VCaP (cell line): ENCODE measurements around the gene ACSS1.

Source experiments
- H3K27ac ChIP-seq: fragments of 450-650 bp; 2 replicates; pipeline ENCODE4 v1.5.1; 2017
- TF ChIP-seq, protein P1 (sequence below): fragments of 450-650 bp; conservative IDR thresholded peaks from 2 replicates; pipeline ENCODE4 v1.5.1; 2017; ENCODE audit warnings: mild to moderate bottlenecking, moderate library complexity

ACSS1 gene

DNA sequence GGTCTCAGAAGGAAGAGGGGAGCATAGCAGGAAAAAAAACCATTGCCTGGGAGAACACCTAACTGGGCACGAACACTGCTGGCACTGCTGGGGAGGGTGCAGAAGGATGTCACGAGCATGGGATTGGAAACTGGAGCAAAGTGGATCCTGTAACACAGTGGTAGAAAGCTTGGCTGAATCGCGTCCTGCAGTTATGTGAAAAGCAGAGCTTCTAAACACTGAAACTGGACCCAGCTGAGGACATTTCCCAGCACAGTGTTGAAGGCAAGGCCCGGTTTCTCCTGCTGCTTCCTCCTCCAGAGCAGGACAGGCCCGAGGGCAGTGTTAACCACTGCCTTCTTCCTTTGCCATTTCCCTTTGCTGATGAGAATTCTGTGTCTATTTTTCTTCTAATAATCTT lies 72.1 kb downstream of the ACSS1 start:
- no peak overlapping the region for H3K27ac ChIP-seq
- TF ChIP-seq, protein P1, sequence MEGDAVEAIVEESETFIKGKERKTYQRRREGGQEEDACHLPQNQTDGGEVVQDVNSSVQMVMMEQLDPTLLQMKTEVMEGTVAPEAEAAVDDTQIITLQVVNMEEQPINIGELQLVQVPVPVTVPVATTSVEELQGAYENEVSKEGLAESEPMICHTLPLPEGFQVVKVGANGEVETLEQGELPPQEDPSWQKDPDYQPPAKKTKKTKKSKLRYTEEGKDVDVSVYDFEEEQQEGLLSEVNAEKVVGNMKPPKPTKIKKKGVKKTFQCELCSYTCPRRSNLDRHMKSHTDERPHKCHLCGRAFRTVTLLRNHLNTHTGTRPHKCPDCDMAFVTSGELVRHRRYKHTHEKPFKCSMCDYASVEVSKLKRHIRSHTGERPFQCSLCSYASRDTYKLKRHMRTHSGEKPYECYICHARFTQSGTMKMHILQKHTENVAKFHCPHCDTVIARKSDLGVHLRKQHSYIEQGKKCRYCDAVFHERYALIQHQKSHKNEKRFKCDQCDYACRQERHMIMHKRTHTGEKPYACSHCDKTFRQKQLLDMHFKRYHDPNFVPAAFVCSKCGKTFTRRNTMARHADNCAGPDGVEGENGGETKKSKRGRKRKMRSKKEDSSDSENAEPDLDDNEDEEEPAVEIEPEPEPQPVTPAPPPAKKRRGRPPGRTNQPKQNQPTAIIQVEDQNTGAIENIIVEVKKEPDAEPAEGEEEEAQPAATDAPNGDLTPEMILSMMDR: no peak

DNA sequence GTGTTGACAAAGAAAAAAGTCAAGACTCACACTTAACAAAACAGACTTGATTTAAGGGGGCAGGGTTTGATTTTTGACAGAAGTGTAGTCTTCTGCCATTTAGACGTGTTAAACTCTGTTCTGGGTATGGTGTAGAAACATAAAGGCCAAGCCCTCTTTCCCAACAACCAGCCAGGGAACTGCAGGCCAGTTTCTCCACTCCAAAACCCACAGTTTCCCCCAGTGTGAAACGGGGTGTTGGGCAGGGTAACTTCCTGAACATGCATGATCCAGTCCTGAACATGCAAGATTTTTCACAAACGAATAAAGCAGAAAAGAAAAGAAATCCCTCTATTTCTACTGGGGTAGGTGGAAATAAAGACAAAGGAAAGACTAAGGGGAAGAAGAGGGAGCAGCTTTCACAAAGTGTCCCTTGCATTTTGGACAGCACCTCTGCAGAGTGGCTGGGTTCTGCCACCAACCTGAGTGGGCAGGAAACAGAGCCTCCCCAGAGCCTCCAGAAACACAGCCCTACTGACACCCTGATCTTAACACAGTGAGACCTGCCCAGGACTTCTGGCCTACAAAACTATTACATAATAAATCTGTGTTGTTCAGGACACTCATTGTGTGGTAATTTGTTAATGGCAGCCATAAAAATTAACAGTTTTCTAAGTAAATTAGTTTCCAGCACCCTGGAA lies 72.8 kb downstream of the ACSS1 start:
- TF ChIP-seq, protein P1: no peak
- H3K27ac ChIP-seq: no peak overlapping the region

DNA sequence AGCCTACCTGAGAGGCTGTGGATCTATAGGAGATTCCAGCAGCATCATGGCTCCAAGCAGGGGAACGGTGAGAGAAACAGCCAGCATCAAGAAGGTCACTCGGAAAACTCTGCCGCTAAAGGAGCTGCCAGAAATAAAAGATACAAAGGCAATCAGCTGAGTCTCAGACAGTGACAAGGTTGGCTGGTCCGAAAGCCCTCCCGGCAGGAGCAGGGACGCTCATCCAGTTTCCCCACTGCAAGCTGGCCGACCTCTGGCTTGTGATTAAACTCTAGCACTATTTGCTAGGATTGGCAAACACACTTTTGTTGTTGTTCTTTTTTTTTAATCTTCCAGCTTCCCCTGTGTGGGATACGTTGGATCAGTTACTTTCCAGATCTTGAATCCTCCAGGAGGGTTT lies 74.0 kb downstream of the ACSS1 start:
- TF ChIP-seq, protein P1: no peak
- H3K27ac ChIP-seq: no peak overlapping the region

DNA sequence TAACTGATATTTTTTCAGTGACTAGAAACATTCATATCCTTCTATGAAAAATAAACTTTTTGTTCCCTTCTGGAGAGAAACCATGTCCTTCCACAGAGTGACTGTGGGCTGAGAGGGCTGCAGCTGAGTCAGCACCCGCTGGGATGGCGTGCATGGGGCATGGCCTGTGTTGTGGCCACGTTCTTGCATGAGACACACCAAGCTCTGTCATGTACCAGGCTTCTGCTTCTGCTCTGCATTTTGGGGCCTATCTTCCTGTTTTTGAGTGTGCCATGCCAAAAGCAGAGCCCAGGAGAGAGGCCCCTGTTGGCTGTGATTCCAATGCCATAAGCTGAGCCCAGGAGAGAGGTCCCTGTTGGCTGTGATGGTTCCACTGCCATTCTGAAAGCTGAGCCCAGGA lies 76.1 kb downstream of the ACSS1 start:
- TF ChIP-seq, protein P1: no peak
- no peak overlapping the region for H3K27ac ChIP-seq

DNA sequence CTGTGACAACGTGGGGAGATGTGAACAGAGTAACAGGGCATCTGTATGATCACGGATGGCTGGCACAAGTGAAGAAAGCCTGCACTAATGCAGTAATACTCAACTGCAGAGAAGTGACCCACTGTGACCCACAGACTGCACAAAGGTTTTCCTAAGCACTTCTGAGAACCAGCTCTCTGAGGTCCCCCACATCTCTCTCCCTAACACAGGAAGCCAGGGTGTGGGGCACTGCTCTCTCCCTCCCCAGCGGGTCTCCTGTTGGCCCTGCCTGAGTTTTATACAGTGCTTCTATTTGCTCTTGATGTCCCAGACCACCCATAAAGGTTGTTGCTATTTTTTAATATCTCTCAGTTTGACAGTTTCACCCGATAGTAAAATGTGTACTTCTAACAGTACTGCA lies 76.7 kb downstream of the ACSS1 start:
- H3K27ac ChIP-seq: no peak overlapping the region

DNA sequence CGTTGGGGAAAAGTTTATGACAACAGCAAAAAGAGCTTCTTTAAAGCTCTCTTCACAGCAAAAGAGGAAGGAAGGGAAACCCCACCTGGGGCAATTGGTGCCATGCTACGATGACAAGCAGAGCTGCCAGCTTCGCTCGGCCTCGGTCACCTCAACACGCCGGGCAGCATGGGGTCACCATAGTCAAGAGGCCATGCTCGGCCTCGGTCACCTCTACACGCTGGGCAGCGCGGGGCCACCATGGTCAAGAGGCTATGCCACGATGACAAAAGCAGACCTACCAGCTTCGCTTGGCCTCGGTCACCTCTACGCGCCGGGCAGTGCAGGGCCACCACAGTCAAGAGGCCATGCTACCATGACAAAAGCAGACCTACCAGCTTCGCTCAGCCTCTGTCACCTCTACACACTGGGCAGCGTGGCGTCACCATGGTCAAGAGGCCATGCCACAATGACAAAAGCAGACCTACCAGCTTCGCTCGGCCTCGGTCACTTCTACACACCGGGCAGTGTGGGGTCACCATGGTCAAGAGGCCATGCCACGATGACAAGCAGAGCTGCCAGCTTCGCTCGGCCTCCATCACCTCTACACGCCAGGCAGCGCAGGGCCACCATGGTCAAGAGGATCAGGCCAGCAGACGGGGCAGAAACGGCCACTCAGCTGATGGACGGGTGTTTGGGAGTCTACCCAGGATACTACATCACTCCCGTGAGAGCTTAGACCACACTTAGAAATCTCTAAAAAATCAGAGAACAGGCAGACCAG lies 77.5 kb downstream of the ACSS1 start:
- no peak overlapping the region for H3K27ac ChIP-seq
- TF ChIP-seq, protein P1: no peak

More for the DNA sequence above, 76.7 kb downstream of the ACSS1 start:
- TF ChIP-seq, protein P1: no peak

DNA sequence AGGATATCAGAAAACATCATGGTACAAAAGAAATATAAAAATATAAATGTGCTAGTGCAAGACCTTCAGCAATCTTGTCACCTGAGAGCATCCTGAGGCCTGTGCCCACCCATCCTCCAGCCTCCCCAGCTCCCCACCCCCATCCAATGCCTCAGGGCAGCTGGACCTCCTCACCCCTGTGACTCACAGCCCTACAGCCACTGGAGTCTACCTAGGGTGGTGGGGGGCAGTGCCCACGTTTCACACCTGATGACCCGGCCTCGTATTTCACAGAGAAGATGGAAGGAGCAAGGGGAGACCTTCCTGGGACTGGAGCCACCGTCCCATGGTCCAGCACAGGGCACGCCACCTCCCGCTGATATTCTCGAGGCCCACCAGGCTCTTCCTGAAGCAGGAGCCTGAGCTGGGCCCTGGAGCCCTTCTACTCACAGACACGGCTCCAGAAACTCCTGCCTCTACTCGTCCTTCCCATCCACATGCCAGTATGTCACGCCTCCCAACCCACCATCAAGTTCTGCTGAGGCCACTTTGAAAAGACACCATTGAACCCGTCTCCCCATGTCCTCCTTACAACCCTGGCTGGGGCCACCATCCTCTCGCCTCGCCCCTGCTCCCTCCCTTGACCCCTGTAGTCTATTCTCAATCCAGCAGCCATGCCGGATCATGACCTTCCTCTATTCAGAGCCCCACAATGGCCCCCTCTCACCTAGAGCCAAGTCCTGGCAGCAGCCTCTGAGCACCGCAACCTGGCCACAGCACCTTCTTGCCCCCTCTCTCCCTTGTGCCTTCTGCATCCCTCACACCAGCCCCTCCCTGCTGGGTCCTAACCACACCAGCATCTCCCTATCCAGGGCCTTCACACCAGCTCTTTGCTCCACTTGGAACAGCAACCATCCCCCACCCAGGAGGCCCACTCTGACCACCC lies 78.6 kb downstream of the ACSS1 start:
- TF ChIP-seq, protein P1: no peak
- H3K27ac ChIP-seq: no peak overlapping the region
